ENCODE measurements around the gene PRKAB2.
A peak's percentile ranks its signal among the peaks of the same experiment; 100 is the strongest.
"Not testable (repeated sequence)": the region's sequence is repeated elsewhere in the genome, so short reads cannot be mapped to it uniquely, and the experiment has no call there.

The PRKAB2 gene, protein sequence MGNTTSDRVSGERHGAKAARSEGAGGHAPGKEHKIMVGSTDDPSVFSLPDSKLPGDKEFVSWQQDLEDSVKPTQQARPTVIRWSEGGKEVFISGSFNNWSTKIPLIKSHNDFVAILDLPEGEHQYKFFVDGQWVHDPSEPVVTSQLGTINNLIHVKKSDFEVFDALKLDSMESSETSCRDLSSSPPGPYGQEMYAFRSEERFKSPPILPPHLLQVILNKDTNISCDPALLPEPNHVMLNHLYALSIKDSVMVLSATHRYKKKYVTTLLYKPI

DNA sequence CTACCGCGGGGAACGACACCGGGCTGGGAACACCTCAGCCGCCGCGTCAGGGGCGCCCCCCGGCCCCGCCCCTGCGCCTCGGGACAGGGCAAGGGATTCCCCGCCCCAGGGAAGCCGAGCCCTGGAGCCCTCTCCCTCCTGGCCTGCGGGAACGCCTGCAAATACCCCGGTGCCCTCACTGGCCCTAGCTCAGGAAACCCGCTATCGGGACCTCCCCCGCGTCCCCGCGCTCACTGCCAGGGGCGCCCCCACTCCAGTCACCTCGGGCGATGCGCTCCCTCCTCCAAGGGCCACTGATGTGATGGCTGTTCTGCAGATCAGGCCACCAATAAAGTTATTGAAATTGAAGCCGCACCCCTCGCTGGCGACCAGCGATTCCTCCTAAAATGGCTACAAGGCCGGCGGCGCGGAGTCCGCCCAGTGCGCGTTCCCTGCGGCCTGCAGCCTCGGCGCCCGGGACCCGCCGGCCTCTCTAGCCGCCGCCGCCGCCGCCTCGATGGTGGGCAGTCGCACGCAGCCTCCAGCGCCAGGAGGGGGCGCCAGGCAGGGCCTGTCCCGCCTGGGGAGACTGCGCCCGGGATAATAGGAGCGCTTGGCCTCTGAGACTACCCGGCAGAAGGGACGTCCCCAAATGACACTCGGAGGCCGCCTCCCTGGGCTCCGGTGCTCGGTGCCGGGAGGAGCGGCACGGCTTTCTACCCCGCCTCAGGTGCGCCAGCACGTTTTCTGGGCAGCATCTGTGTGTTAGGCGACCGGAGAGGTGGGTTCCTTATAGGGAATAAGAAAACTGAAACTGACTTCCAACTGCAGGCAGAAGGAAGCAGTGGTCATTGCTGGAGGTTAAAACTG lies at the start of gene PRKAB2:
Gene PRKAB2, minus strand, starts transcription at position 303 of the 849 bp plus-strand sequence. CDS start 326 bp downstream, outside the sequence.
- DNase-seq (ENCODE audit: low read depth in 1 of 2, low spot score in 1 of 2), result peak; percentile 78 to 89

DNA sequence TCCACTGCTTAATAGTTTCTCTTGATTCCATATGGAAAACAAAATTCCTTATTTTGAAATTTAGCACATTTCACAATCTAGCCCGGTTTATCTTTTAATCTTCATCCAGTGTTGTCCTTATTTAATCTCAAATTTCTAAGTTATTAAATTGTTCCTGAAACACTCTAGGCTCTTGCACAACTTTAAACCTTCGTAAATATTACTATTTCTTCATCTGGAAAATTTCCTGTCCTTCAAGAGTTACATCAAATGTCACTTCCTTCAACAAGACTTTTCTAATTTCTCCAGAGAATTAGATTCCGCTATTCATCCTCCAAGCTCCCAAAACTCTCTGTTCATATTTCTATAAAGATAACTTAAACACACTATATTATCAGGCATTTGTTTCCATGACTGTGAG lies 46.3 kb upstream of the PRKAB2 start:
- DNase-seq (ENCODE audit: low read depth in 1 of 2, low spot score in 1 of 2), result no peak

DNA sequence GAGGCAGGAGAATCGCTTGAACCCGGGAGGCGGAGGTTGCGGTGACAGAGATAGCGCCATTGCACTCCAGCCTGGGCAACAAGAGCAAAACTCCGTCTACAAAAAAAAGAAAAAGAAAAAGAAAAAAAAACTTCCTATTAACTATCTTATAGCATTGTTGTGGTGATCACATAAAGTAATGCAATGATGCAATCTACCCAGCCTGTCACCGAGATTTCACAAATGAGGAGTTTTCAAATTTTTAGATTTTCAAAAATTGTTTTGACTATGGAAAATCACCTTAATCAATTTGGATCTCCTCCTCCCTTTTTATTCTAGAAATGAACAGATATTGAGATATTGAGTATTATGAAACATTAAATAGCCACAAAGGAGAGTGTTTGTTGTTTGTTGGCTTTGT lies 44.9 kb upstream of the PRKAB2 start:
- DNase-seq (ENCODE audit: low read depth in 1 of 2, low spot score in 1 of 2), result no peak

DNA sequence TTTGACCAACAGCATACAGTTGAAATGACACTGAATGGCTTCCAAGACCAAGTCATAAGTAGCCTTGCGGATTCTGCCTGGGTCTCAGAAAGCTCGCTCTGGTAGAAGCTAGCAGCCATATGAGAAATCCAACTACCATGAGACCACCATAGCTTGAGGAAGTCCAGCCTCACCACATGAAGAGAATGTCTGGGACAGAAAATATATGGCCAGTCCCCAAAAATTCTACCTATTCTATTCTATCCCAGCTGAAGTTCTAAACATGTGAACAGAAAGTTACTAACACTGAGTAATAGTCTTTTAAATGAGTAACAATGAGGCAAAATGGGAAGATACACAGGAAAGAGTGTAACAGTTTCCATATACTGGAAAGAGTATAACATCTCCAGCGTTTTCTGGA lies 43.9 kb upstream of the PRKAB2 start:
- DNase-seq (ENCODE audit: low read depth in 1 of 2, low spot score in 1 of 2), result no peak

DNA sequence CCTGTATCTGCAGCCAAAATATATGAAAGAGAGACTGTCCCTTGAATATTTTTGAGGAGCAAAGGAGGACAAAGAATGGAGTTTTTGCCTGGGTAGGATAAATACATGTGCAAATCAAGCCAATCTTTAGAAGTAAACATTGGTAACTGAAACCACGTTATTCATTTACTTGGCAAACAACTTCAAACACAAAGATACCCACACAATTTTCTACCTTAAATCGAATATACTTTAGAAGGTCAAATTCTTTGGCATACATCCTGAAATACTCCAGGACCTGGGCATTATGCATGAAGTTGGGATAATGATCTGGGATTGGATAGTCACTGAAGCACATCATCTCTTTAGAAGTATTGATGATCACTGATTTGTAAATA lies 43.3 kb upstream of the PRKAB2 start:
- DNase-seq (ENCODE audit: low read depth in 1 of 2, low spot score in 1 of 2), result no peak

DNA sequence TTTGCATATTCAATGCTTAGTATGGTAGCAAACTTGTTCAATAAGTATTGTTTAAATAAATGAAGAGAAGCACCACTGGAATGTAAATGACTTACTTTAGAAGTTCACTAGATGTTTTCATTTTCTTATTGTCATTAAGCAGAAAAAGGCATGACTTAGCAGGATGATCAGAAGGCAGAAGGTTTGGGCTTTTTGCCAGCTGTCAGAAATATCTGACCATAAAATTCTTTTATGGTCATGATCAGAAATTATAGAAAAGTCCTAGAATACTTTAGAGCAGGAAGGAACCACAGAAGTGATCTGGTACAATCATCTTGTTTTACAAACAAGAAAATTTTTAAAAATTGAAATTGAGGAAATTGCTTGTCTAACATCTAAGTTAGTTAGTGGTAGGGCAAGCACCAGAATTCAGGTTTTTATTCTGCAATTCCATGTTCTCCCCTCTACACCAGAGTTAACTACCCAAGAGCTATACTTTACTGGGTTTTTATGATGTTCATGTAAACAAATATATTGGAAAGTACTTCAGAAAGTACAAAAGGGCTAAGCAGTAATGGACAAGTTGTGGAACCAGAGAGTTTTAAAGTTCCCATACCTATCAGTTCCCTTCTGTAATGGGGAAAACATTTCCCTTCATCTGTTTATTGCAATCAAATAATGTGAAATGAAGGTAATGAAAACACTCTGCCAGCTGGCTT lies 42.7 kb upstream of the PRKAB2 start:
- no peak for DNase-seq (ENCODE audit: low read depth in 1 of 2, low spot score in 1 of 2)

DNA sequence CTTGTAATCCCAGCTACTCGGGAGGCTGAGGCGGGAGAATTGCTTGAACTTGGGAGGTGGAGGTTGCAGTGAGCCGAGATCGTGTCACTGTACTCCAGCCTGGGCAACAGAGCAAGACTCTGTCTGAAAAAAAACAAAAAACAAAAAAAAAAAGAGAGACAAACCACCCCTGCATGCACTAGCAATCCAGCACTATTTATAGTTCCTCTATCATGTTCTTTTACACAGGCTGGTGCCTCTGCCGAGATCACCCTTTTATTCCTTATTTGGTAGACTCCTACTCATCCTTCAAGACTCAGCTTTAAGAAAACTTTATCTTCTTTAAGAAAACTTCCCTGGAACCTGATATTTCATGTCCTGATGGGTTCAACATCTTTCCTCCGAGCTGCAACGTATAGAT lies 42.1 kb upstream of the PRKAB2 start:
- no peak for DNase-seq (ENCODE audit: low read depth in 1 of 2, low spot score in 1 of 2)

DNA sequence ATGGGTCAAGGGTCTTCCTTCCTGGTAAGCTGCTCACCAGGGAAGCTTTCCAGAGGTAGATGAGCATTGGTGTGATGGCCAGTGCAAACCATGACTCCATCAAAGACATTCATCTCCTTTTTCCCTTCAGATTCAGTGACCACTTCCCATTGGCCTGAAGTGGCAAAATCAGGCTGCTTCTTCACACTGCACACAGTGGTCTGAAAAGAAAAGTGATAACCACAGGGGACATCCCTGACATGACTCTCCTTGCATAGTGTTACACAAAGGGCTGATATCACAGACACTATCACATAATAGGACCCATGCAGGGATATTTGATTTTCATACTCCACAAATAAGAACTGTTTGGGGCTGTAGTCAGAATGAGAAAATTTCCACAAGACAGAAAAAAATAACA lies 41.0 kb upstream of the PRKAB2 start:
- no peak for DNase-seq (ENCODE audit: low read depth in 1 of 2, low spot score in 1 of 2)

DNA sequence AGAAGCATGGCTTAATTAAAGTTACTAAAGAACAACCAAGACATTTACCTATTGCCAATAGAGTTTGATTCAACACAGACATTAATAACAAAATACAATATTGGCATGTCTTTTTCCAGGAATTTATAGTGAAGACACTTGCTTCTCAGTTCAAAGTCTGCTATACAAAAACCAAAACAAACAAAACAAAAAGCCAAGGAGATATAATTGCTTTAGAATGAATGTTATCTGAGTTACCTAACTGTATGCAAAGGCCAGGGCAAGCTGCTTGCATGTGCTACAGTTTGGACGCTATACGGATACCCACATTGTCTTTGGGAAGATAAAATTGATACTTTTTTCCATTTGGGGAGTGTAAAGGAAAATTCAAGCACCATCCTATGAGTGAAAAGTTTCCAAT lies 39.3 kb upstream of the PRKAB2 start:
- no peak for DNase-seq (ENCODE audit: low read depth in 1 of 2, low spot score in 1 of 2)

DNA sequence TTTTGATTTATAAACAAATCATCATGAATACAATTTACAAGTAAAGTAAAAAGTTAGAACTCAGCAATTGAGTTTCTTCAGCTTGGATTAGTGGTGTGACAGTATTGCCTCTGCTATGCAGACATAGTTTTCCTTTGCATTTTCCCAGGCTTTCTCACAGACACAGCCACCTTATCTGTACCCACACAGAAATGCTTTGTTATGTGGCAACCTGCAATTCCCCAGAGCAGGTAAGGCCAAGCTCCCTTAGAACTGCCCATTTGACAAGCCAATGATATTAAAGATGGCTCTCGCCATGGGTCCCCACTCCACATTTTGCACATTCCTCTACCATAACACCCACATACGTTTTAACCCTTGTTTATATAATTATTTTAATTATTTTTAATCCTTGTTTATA lies 38.7 kb upstream of the PRKAB2 start:
- DNase-seq (ENCODE audit: low read depth in 1 of 2, low spot score in 1 of 2), result no peak

DNA sequence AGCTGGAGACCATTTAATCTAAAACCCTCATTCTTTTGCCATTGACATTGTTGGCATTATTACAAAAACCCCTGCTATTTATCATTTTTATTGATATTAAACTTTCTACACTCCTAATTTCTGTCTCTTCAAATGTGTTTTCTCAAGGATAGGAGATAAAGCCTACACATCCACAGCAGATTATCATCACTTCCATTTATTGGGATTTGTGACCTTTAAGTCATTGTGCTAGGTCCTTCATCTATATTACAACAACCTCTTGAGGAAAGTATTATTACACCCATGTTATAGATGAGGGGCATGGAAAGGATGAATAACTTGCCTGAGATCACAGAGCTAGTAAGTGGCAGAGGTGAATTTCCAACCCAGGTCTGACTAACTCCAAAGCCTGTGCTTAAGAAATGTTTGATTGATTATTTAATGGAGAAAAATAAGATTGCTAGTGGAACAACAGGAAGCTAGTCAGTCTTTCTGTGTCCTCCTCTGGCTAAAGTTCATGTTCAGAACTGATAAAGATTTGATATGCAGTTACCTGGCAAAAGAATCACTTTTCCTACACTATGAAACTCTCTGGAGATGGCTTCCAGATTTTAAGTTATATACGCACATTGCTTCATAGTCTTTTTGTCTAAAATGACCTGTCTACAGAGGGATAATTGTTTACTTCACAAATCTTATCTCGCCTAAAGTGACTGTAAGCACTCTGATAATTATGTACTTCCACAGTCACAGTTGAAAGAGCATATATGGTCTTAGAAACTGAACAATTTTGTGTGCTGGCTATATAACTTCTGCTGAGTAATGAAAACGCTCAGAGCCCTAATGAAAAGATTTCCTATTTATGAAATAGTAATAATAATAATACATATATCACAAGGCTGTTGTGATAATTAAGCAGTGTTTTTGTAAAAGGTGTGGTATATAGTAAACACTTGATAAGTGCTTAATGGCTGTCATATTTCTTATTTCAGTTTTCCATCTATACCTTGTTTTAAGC lies 37.9 kb upstream of the PRKAB2 start:
- DNase-seq (ENCODE audit: low read depth in 1 of 2, low spot score in 1 of 2), result no peak

DNA sequence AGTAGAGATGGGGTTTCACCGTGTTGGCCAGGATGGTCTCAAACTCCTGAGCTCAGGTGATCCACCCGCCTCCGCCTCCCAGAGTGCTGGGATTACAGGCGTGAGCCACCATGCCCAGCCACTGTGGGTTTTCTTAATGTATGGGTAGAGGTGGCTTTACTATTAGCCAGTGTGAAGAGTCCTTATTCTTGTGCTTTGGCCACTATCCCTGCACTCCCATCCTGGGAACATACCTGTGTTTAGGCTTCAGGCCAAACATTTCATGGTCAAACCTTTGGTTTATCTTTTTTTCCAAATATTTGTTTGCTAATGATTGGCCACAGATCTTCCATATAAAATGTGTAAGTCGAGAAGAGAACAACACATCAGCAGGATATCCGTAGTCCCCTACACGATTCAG lies 36.3 kb upstream of the PRKAB2 start:
- DNase-seq (ENCODE audit: low read depth in 1 of 2, low spot score in 1 of 2), result no peak

DNA sequence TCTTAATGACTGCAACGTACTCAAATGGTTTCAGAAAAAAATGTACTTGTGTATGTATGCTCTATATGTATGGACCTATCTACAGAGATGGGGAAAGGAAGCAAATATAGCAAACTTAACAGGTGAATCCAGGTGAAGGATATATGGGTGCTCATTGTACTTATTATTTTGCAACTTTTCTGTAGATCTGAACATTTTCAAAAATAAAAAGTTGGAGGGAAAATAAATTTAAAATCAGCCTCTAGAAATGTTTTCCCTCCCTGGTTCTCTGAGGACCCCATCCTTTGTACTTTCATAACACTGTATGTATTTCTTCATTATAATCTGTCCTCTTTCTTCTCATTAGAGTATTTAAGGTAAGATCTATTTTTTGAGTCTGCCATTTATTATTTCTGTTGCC lies 34.9 kb upstream of the PRKAB2 start:
- no peak for DNase-seq (ENCODE audit: low read depth in 1 of 2, low spot score in 1 of 2)

DNA sequence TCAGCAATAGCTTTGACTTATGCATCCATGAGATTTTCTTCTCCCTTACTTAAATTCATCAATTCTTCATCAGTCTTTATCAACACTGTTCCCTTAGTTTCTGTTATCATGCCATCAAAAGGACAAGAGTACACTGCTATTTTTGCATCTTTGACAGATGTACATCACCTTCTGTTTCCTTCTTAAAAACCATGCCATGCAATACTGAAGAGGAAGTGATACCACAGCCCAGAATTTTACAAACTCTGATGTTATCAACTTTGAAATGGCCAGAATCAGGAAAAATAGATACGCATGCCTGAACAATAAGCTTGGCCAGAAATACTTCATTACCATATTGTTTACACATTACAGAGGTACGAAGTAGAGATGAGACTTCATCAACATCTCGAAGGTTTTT lies 31.8 kb upstream of the PRKAB2 start:
- DNase-seq (ENCODE audit: low read depth in 1 of 2, low spot score in 1 of 2), result no peak

DNA sequence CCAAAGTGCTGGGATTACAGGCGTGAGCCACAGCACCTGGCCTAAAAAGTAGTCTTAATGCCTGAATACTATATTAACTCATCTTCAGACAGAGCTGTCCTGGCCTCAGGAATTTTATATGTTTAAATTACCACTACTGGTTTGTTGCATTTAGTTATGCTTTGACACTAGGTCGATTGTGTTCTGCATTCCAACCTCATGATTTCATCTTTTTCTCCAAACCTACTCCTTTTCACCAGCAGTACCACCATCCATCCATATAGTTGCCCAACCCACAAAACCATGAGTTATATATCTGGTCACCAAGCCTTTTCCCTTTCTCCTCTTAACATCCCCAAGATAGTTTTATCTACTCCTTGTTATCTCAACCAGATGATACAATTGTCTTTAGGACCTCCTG lies 30.3 kb upstream of the PRKAB2 start:
- no peak for DNase-seq (ENCODE audit: low read depth in 1 of 2, low spot score in 1 of 2)

DNA sequence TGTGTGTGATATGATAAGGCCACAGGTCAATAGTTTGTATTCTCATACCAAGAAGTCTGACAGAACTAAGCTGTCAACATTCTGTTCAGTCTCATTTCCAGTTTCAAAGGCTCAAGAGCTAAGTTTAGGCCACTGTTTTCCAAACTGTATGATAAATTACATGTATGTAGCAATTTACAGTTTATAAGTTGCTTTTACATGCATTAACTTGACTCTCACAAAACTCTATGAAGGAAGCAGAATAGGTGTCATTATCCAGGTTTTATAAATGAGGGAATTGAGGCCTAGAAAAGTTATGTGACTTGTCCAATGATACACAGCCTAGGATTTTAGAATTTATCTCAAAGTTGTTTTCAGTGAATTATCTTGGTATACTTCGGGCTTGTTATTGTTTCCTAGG lies 29.5 kb upstream of the PRKAB2 start:
- no peak for DNase-seq (ENCODE audit: low read depth in 1 of 2, low spot score in 1 of 2)

DNA sequence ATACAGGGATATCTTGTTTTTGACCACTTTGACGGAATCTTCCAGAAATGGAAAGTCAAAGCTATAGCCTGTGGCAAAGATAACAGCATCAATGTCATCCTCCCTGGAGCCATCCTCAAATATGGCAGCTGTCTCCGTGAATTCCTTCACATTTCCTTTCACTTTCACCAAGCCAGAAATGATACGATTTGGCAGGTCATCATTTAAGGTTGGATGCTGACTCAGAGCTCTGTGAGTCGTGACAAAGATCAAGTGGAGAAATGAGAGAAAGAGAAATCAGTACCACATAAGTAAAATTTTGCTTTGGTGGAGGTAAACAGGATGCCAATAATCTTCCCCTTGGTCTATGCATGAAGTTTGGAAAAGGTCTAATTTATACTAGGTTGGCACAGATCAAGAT lies 29.0 kb upstream of the PRKAB2 start:
- DNase-seq (ENCODE audit: low read depth in 1 of 2, low spot score in 1 of 2), result no peak

DNA sequence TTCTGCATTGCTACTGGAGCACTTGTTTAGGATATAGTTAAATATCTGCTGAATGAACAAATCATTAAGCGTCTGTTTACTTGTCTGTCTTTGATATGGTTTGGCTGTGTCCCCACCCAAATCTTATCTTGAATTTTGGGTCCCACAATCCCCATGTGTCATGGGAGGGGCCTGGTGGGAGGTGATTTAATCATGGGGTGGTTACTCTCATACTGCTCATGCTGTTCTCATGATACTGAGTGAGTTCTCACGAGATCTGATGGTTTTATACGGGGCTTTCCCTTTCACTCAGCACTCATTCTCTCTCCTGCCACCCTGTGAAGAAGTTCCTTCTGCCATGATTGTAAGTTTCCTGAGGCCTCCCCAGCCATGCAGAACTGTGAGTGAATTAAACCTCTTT lies 25.1 kb upstream of the PRKAB2 start:
- not testable (repeated sequence) for DNase-seq (ENCODE audit: low read depth in 1 of 2, low spot score in 1 of 2)

DNA sequence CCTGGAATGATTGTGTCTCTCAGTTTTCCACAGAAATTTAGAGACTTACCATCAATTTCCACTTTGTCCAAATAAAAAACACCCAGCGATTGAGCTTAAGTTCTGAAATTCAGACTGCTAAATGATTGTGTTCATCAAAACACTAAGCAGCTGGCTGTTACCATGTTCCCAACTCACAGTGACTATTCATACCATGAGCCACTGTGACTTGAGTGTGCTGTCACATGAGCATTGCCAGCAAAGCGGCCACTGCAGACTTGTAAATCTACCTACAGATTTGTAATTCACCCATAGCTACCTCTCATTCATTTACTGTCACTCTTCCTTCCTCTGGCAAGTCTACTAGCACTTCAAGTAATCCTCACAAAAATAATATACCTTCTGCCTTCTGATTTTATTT lies 17.2 kb upstream of the PRKAB2 start:
- DNase-seq (ENCODE audit: low read depth in 1 of 2, low spot score in 1 of 2), result no peak

DNA sequence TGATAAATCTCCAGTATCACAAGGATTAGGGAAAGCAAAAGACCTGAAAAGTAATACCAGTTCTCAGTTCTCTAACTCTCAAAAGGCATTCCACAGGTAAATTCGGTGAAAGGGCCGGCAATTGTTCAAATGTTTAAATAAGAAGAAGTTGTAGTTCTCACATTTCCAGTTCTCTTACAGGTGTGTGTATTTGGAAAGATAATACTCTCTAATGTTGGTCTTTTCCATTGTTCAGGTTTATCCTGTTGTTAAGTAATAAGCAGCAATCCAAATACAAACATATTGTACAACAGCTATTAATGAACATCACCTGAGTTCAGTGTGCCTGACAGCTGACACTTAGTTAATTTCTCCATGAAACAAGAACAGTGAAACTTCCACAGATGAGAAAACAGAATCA lies 13.2 kb upstream of the PRKAB2 start:
- no peak for DNase-seq (ENCODE audit: low read depth in 1 of 2, low spot score in 1 of 2)
